OCI-LY7 (cell line): ENCODE measurements around the gene ALB. TPM values are rescaled to one million over a fixed set of nuclear protein-coding genes. Genes with fewer than 3 reads are reported as not detected.

Experiments
- BruUV-seq: library from RNA; stranded (reverse); fragments of 400-500 nt; replicated peaks from 2 replicates; lab custom pipeline; 2021; lab: Mats Ljungman, UMichigan
- CTCF ChIA-PET: fragments of 300-600 bp; sonication (Branson Sonifier 250); formaldehyde crosslinking; loops from one replicate; lab custom pipeline; 2022; ENCODE audit warnings: antibody characterized with exemption; ENCODE audit not compliant: unreplicated experiment; lab: Charles Lee
- POLR2A ChIA-PET: fragments of 300-600 bp; sonication (Branson Sonifier 250); formaldehyde crosslinking; loops from one replicate; lab custom pipeline; 2022; ENCODE audit warnings: antibody characterized with exemption; lab: Charles Lee
- DNase-seq: peaks from one replicate; pipeline ENCODE4 v3.0.0-alpha.2; 2015; ENCODE audit warnings: low spot score
- H2AFZ ChIP-seq: fragments of 200-600 bp; sonication (generic), shearing (Covaris generic); 2 replicates; pipeline ENCODE4 v1.6.1; 2014; ENCODE audit warnings: mild to moderate bottlenecking, antibody characterized with exemption, low read length, moderate library complexity
- H3K27ac ChIP-seq: fragments of 200-600 bp; sonication (generic); 2 replicates; pipeline ENCODE4 v1.5.1; 2014; ENCODE audit warnings: mixed run types, low read depth, mild to moderate bottlenecking, moderate library complexity, low read length, inconsistent platforms; ENCODE audit not compliant: poor library complexity, severe bottlenecking
- H3K36me3 ChIP-seq: fragments of 200-600 bp; sonication (generic); 2 replicates; pipeline ENCODE4 v1.6.1; 2014; ENCODE audit warnings: mild to moderate bottlenecking, antibody characterized with exemption, low read length, moderate library complexity, mixed read lengths; ENCODE audit not compliant: insufficient read depth
- H3K4me1 ChIP-seq: fragments of 200-600 bp; sonication (generic); 2 replicates; pipeline ENCODE4 v1.5.1; 2014; ENCODE audit warnings: mild to moderate bottlenecking, low read length; ENCODE audit not compliant: insufficient read depth, poor library complexity, severe bottlenecking
- H3K4me2 ChIP-seq: fragments of 200-600 bp; sonication (generic); 2 replicates; pipeline ENCODE4 v1.6.1; 2014; ENCODE audit warnings: mild to moderate bottlenecking, low read length
- H3K4me3 ChIP-seq: fragments of 200-600 bp; sonication (generic); 2 replicates; pipeline ENCODE4 v1.5.1; 2014; ENCODE audit warnings: mild to moderate bottlenecking, low read depth, low read length; ENCODE audit not compliant: poor library complexity, severe bottlenecking
- H3K79me2 ChIP-seq: fragments of 200-600 bp; sonication (generic); 2 replicates; pipeline ENCODE4 v1.6.1; 2016; ENCODE audit warnings: low read depth, mild to moderate bottlenecking, low read length, moderate library complexity, mixed read lengths; ENCODE audit not compliant: insufficient read depth
- H3K9me2 ChIP-seq: fragments of 200-600 bp; sonication (generic); 2 replicates; pipeline ENCODE4 v1.6.1; 2016; ENCODE audit warnings: mild to moderate bottlenecking, low read length, mixed read lengths; ENCODE audit not compliant: insufficient read depth
- H3K9me3 ChIP-seq: fragments of 200-600 bp; sonication (generic); 2 replicates; pipeline ENCODE4 v1.6.1; 2014; ENCODE audit warnings: mild to moderate bottlenecking, mixed run types, low read length, mixed read lengths
- H4K20me1 ChIP-seq: fragments of 200-600 bp; sonication (generic); 2 replicates; pipeline ENCODE4 v1.6.1; 2014; ENCODE audit warnings: mild to moderate bottlenecking, antibody characterized with exemption, low read length, moderate library complexity, mixed read lengths; ENCODE audit not compliant: insufficient read depth
- CTCF ChIP-seq: fragments of 200-600 bp; sonication (generic); conservative IDR thresholded peaks from 2 replicates; pipeline ENCODE4 v1.5.1; 2014; ENCODE audit warnings: mild to moderate bottlenecking, antibody characterized with exemption, low read length, moderate library complexity, mixed read lengths
- EZH2phosphoT487 ChIP-seq: fragments of 200-600 bp; sonication (generic); IDR thresholded peaks from 2 replicates; pipeline ENCODE4 v1.6.1; 2018; ENCODE audit warnings: low read depth, borderline replicate concordance, mild to moderate bottlenecking, mixed run types, antibody characterized with exemption, low read length, moderate library complexity, mixed read lengths
- intact Hi-C: fragments of 100-400 bp; cut with micrococcal nuclease; formaldehyde crosslinking; loops from one replicate; pipeline ENCODE4 v1.10.0; 2022; ENCODE audit not compliant: unreplicated experiment
- total RNA-seq, 2 experiments: library from RNA; depleted of rRNA in 1 of 2; stranded (reverse); fragments of >200 nt in 1 of 2; shearing (Covaris generic) in 1 of 2; gene quantifications; 2 replicates each; pipeline ENCODE4 v1.2.3, GENCODE V29; 2014 to 2022

Gene ALB
- total RNA-seq, 2 experiments from 2014 or later: not detected

GRCh38 chr4:73391774-73392173, 12.3 kb upstream of the ALB start:
- Histone ChIP-seq H3K9me3 (no peaks in the 10 kb centered on the region), H2AFZ (no peak overlapping the region), H3K36me3 (no peaks in the 10 kb centered on the region), H4K20me1 (no peaks in the 10 kb centered on the region), H3K27ac (no peak overlapping the region), H3K4me2 (no peak overlapping the region), H3K9me2 (no peaks in the 10 kb centered on the region), H3K4me3 (no peak overlapping the region), H3K4me1 (no peaks in the 10 kb centered on the region), H3K79me2 (no peaks in the 10 kb centered on the region)
- intact Hi-C loops: no loop called here
- ChIA-PET POLR2A (no interaction called here), CTCF (no interaction called here)
- TF ChIP-seq EZH2phosphoT487 (no peak), CTCF (no peak)
- DNase-seq: no peak
- BruUV-seq: no TSS peak

- no peak overlapping the region for H2AFZ ChIP-seq
- POLR2A ChIA-PET: no interaction called here
- TF ChIP-seq CTCF: no peak
- TF ChIP-seq EZH2phosphoT487: no peak
- intact Hi-C loops: no loop called here
- BruUV-seq: no TSS peak
- DNase-seq: no peak
- no peaks in the 10 kb centered on the region for H3K9me2 ChIP-seq
- CTCF ChIA-PET: no interaction called here
- no peak overlapping the region for H3K27ac ChIP-seq
- H3K9me3 ChIP-seq: no peaks in the 10 kb centered on the region
- no peak overlapping the region for H3K4me3 ChIP-seq
- H3K36me3 ChIP-seq: no peaks in the 10 kb centered on the region
- no peak overlapping the region for H3K4me2 ChIP-seq
- H3K4me1 ChIP-seq: no peaks in the 10 kb centered on the region
- no peaks in the 10 kb centered on the region for H3K79me2 ChIP-seq
- no peaks in the 10 kb centered on the region for H4K20me1 ChIP-seq
These were observed 11.2 kb upstream of the ALB start for GRCh38 chr4:73392936-73393335.

- Histone ChIP-seq H3K27ac (no peak overlapping the region), H3K36me3 (no peaks in the 10 kb centered on the region), H3K4me3 (no peak overlapping the region), H3K79me2 (no peaks in the 10 kb centered on the region), H4K20me1 (no peaks in the 10 kb centered on the region), H3K4me2 (no peak overlapping the region), H3K4me1 (no peaks in the 10 kb centered on the region), H3K9me3 (no peaks in the 10 kb centered on the region), H2AFZ (no peak overlapping the region), H3K9me2 (no peaks in the 10 kb centered on the region)
- no TSS peak for BruUV-seq
- TF ChIP-seq EZH2phosphoT487 (no peak), CTCF (no peak)
- no peak for DNase-seq
- CTCF ChIA-PET: no interaction called here
- intact Hi-C loops: no loop called here
- POLR2A ChIA-PET: no interaction called here
These were observed 7.8 kb upstream of the ALB start for GRCh38 chr4:73396304-73396703.
